ENCODE data around the gene MPO.
A peak's percentile ranks its signal among the peaks of the same experiment; 100 is the strongest.

Gene MPO

DNA sequence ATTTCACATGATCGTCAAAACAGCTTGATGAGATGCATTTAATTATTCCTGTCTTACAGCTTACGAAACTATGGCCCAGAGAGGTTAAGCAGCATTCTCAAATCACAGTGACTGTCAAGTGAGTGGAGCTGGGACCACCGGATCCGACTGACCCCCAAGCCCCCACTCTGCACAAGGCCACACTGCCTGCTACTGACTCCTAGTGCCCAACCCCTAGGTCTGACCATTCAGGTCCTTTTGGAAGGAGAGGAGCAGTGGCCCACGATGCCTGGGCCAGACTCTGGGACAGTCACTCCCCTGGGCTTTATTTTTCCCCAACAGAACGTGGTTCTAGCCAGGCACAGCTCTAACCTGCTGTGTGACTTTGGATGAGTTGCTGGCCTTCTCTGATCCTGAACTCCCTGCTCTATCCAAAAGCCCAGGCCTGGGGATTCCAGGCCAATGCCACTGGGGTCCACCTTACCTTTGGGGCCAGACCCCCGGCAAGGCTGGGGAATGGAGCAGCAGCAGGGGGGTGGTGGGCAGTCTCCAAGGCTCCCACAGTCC is 38.0 kb upstream of the MPO start:
- DNase-seq (ENCODE audit: low read depth, low spot score), result no peak
- in situ Hi-C loops (cut with HindIII; ENCODE audit: low sequenced_read_pairs), result no loop called here
- TF ChIP-seq, protein P1, sequence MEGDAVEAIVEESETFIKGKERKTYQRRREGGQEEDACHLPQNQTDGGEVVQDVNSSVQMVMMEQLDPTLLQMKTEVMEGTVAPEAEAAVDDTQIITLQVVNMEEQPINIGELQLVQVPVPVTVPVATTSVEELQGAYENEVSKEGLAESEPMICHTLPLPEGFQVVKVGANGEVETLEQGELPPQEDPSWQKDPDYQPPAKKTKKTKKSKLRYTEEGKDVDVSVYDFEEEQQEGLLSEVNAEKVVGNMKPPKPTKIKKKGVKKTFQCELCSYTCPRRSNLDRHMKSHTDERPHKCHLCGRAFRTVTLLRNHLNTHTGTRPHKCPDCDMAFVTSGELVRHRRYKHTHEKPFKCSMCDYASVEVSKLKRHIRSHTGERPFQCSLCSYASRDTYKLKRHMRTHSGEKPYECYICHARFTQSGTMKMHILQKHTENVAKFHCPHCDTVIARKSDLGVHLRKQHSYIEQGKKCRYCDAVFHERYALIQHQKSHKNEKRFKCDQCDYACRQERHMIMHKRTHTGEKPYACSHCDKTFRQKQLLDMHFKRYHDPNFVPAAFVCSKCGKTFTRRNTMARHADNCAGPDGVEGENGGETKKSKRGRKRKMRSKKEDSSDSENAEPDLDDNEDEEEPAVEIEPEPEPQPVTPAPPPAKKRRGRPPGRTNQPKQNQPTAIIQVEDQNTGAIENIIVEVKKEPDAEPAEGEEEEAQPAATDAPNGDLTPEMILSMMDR (IDR thresholded peaks at IDR 0.05; ENCODE audit: low read depth, low read length), result no peak
- no peak overlapping the region for H3K4me3 ChIP-seq (ENCODE audit: low read depth, low read length)

DNA sequence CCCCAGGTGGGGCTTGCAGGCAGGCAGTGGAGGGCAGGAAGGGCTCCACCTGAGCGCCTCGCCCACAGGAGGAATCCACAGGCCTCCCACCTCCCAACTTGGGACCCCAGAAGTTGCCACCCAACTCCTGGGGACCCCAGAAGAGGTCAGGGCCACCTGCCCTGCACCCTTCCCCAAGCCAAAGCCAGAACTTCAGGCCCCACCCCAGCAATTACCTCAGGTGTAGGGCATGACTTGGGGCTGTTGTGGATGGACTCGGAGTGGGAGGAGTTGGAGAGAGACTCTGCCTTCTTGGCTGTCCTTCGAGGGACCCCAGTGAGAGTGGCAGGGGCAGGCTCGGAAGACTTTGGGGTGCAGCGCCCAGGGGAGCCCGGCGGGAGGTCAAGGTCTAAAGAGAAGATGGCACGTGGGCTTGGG is 37.3 kb upstream of the MPO start:
- TF ChIP-seq, protein P1 (IDR thresholded peaks at IDR 0.05; ENCODE audit: low read depth, low read length), result no peak
- no peak overlapping the region for H3K4me3 ChIP-seq (ENCODE audit: low read depth, low read length)
- no peak for DNase-seq (ENCODE audit: low read depth, low spot score)
- in situ Hi-C loops (cut with HindIII; ENCODE audit: low sequenced_read_pairs), result no loop called here

DNA sequence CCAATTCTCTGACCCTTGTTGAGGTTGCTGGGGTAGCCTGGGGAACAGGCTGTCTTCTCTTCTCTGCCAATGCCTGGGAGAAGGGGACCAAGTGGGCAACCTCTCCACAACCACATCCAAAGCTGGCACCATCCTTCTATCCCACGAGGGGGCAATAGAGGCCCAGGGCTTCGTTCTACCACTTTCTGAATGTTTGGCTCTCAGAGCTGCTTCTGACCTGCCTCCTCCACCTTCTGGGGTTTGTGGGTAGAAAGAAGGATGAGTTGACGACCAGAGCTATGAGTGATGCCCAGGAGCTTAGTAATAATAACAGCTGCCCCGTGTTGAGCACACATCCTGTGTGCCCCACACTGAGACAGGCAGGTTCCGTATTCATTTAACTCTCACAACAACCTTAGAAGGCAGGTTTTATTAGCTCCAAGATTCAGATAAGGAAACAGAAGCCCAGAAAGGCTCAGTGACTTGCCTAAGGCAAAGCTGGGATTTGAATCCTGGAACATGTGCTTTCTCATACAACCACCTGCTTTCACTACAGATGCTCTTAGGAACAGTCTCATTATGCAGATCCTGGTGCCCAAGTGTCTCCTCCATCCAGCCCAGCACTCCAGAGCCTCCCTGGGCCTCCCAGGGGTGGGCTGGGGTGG is 36.8 kb upstream of the MPO start:
- in situ Hi-C loops (cut with HindIII; ENCODE audit: low sequenced_read_pairs), result no loop called here
- TF ChIP-seq, protein P1 (IDR thresholded peaks at IDR 0.05; ENCODE audit: low read depth, low read length), result peak; percentile 78
- no peak overlapping the region for H3K4me3 ChIP-seq (ENCODE audit: low read depth, low read length)
- DNase-seq (ENCODE audit: low read depth, low spot score), result peak; percentile 33

DNA sequence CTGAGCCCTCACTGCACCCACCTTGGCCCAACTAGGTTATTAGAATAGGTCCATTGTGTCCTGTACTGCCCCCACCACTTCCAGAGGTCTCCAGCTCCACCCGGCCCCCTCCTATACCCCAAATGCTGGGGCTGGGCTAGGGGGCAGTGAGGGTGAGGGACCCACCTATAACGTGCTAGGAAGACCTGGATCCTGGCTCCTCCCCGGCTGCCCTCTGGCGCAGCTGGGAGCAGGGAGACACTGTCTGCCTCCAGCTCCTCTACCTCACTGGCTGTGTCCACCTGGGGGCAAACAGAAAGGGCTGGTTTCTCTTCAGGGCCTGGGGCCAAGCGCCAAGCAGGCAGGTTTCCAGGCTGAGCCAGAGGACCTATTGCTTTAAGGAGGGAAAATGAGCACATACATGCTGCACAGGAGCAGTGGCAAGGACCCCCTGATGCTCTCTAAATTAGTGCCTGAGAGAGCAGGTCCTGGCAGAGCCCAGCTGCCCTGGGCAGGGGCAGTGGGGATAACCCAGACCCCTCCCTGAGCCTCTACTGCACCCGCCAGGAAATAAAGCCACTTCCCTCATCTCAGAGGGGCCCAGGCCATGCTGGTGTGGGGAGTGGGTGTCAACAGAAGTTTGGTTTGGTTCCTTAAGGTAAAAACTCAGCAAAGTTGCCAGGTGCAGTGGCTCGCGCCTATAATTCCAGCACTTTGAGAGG is 35.7 kb upstream of the MPO start:
- no peak overlapping the region for H3K4me3 ChIP-seq (ENCODE audit: low read depth, low read length)
- TF ChIP-seq, protein P1 (IDR thresholded peaks at IDR 0.05; ENCODE audit: low read depth, low read length), result no peak
- DNase-seq (ENCODE audit: low read depth, low spot score), result no peak
- in situ Hi-C loops (cut with HindIII; ENCODE audit: low sequenced_read_pairs), result no loop called here

DNA sequence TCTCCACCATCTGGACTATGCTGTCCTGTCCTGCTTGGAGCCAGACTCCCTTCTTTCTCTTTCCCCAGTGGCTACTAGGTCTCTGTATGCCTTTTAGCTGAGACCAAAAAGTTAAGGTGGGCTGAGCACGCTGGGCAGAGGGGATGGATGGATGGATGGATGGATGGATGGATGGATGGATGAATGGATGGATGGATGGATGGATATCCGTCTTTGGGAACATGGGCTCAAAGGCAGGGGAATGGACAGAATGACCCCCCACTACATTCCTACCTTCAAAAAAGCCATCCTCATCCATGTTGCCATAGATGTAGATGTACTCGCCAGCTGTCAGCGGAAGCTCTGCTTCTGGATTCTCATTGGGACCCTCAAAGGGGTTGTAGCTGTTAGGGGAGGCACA is 35.0 kb upstream of the MPO start:
- TF ChIP-seq, protein P1 (IDR thresholded peaks at IDR 0.05; ENCODE audit: low read depth, low read length), result no peak
- H3K4me3 ChIP-seq (ENCODE audit: low read depth, low read length), result no peak overlapping the region
- in situ Hi-C loops (cut with HindIII; ENCODE audit: low sequenced_read_pairs), result no loop called here
- DNase-seq (ENCODE audit: low read depth, low spot score), result no peak

DNA sequence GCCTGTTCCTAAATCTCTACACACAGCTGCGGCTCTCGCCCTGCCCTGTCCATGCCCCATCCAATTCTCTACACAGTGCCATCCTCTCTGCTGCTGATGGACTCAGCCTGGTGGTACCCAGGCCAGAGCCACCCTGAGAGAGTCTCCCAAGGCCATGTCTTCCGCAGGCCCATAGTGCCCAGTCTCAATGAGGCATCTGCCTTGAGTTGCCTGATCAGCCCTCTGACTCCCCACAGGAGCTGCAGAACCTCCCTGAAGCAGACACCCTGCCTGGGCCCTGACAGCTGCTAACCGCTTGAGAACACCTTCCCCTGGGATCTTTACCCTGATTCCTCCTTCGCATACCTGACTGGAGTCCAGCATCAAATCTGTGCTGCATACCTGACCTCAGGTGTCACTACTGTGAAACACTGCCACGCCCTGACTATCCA is 34.6 kb upstream of the MPO start:
- TF ChIP-seq, protein P1 (IDR thresholded peaks at IDR 0.05; ENCODE audit: low read depth, low read length), result no peak
- DNase-seq (ENCODE audit: low read depth, low spot score), result no peak
- H3K4me3 ChIP-seq (ENCODE audit: low read depth, low read length), result no peak overlapping the region
- in situ Hi-C loops (cut with HindIII; ENCODE audit: low sequenced_read_pairs), result no loop called here

Data from astrocyte of the spinal cord (primary cell).